Endothelial cell of umbilical vein (primary cell): ENCODE data around the gene ADNP. TPM values are rescaled to one million over a fixed set of nuclear protein-coding genes. Genes with fewer than 3 reads are reported as not detected.

Source experiments
- BruUV-seq: library from RNA; stranded (reverse); fragments of 400-500 nt; replicated peaks from 2 replicates; lab custom pipeline; 2021; lab: Mats Ljungman, UMichigan
- CTCF ChIA-PET: fragments of 300-600, 350-600 bp; sonication (Branson Sonifier 250); formaldehyde crosslinking; loops from one replicate; lab custom pipeline; 2021; ENCODE audit warnings: antibody characterized with exemption, inconsistent platforms; lab: Charles Lee
- POLR2A ChIA-PET: fragments of 300-600, 350-600 bp; sonication (Branson Sonifier 250); formaldehyde crosslinking; loops from one replicate; lab custom pipeline; 2021; ENCODE audit warnings: antibody characterized with exemption, inconsistent platforms; lab: Charles Lee
- DNase-seq: peaks from one replicate; pipeline ENCODE4 v3.0.0-alpha.2; 2011; ENCODE audit warnings: low read depth, low spot score
- FAIRE-seq: peaks from 2 replicates; lab custom pipeline; 2011; peaks lifted over from hg19 to GRCh38; lab: Jason Lieb, UNC
- H2AFZ ChIP-seq: 2 replicates; pipeline ENCODE4 v1.6.0; 2012; ENCODE audit warnings: low read depth, low read length, control low read depth, inconsistent platforms
- H3K27ac ChIP-seq: 2 replicates; pipeline ENCODE4 v1.5.1; 2011; ENCODE audit warnings: low read depth, mild to moderate bottlenecking, control low read depth, low read length, moderate library complexity; ENCODE audit not compliant: insufficient read depth
- H3K27me3 ChIP-seq, 2 experiments: 2 replicates each; pipeline versions ENCODE4 v1.6.0 to v1.6.1; 2011; ENCODE audit warnings: low read length in 2 of 2, mixed read lengths in 1 of 2; ENCODE audit not compliant: control insufficient read depth in 2 of 2, insufficient read depth in 2 of 2
- H3K36me3 ChIP-seq, 2 experiments: 2 replicates in 1 of 2; 3 replicates in 1 of 2; pipeline ENCODE4 v1.5.1; 2011; ENCODE audit warnings: low read length in 2 of 2, mild to moderate bottlenecking in 1 of 2, moderate library complexity in 1 of 2; ENCODE audit not compliant: control insufficient read depth in 2 of 2, insufficient read depth in 2 of 2; ENCODE audit errors: extremely low read depth in 1 of 2
- H3K4me1 ChIP-seq: 3 replicates; pipeline ENCODE4 v1.5.1; 2011; ENCODE audit warnings: mild to moderate bottlenecking, low read length; ENCODE audit not compliant: control insufficient read depth, insufficient read depth; ENCODE audit errors: extremely low read depth
- H3K4me2 ChIP-seq: 2 replicates; pipeline ENCODE4 v1.6.1; 2011; ENCODE audit warnings: low read length, control low read depth, mixed read lengths; ENCODE audit not compliant: insufficient read depth
- H3K4me3 ChIP-seq, 3 experiments: fragments of 200-600 bp in 1 of 3; sonication (generic), shearing (Covaris generic) in 1 of 3; replicated peaks in 1 of 3; 2 replicates each; pipeline ENCODE4 v1.5.1; 2011 to 2016; ENCODE audit warnings: control low read depth in 3 of 3, low read length in 3 of 3, mild to moderate bottlenecking in 2 of 3, inconsistent platforms in 1 of 3, low read depth in 1 of 3, moderate library complexity in 1 of 3; ENCODE audit not compliant: insufficient read depth in 1 of 3
- H3K79me2 ChIP-seq: 2 replicates; pipeline ENCODE4 v1.6.0; 2012; ENCODE audit warnings: low read length, inconsistent platforms; ENCODE audit not compliant: control insufficient read depth, insufficient read depth
- H3K9ac ChIP-seq: replicated peaks from 2 replicates; pipeline ENCODE3; 2011; ENCODE audit warnings: low read length, control low read depth; ENCODE audit not compliant: insufficient read depth; ENCODE audit errors: extremely low read depth
- H3K9me1 ChIP-seq: replicated peaks from 3 replicates; pipeline ENCODE4 v1.6.0; 2011; ENCODE audit warnings: mild to moderate bottlenecking, low read length; ENCODE audit not compliant: control insufficient read depth, insufficient read depth; ENCODE audit errors: extremely low read depth
- H3K9me3 ChIP-seq: replicated peaks from 2 replicates; pipeline ENCODE4 v1.5.1; 2012; ENCODE audit warnings: low read length, inconsistent platforms; ENCODE audit not compliant: control insufficient read depth, insufficient read depth
- H4K20me1 ChIP-seq: replicated peaks from 2 replicates; pipeline ENCODE3; 2011; ENCODE audit warnings: mild to moderate bottlenecking, low read length; ENCODE audit not compliant: control insufficient read depth, insufficient read depth; ENCODE audit errors: extremely low read depth
- EZH2 ChIP-seq: IDR thresholded peaks from 2 replicates; pipeline ENCODE4 v1.6.1; 2012; ENCODE audit warnings: borderline replicate concordance, low read depth, mild to moderate bottlenecking, moderate library complexity, low read length, inconsistent platforms; ENCODE audit not compliant: severe bottlenecking
- FOS ChIP-seq: IDR thresholded peaks from 2 replicates; pipeline ENCODE4 v1.6.1; 2011; ENCODE audit warnings: mild to moderate bottlenecking, low read length, moderate library complexity, borderline replicate concordance; ENCODE audit not compliant: insufficient read depth
- GATA2 ChIP-seq: IDR thresholded peaks from 2 replicates; pipeline ENCODE4 v1.7.0; 2011; ENCODE audit warnings: low read depth, mild to moderate bottlenecking, moderate library complexity, mixed read lengths, low read length; ENCODE audit not compliant: insufficient read length, insufficient read depth
- JUN ChIP-seq: IDR thresholded peaks from 2 replicates; pipeline ENCODE4 v1.6.1; 2011; ENCODE audit warnings: borderline replicate concordance, low read depth; ENCODE audit not compliant: insufficient read length, insufficient read depth
- MAX ChIP-seq: IDR thresholded peaks from 2 replicates; pipeline ENCODE4 v1.6.1; 2011; ENCODE audit not compliant: insufficient read depth, insufficient read length
- MYC ChIP-seq: IDR thresholded peaks from one replicate; pipeline ENCODE4 v1.6.1; 2011; ENCODE audit warnings: mild to moderate bottlenecking, low read depth, low read length
- POLR2A ChIP-seq: IDR thresholded peaks from 2 replicates; pipeline ENCODE4 v1.6.1; 2012; ENCODE audit warnings: low read depth, mild to moderate bottlenecking, control low read depth, low read length
- POLR2AphosphoS5 ChIP-seq: IDR thresholded peaks from 2 replicates; pipeline ENCODE4 v1.6.1; 2012; ENCODE audit warnings: low read depth, mild to moderate bottlenecking, control low read depth, low read length, moderate library complexity; ENCODE audit not compliant: insufficient read depth
- dilution Hi-C: fragments of 300-500 bp; cut with MboI; formaldehyde crosslinking; loops from one replicate; pipeline ENCODE4 v1.15.0; 2019; ENCODE audit warnings: low sequenced_read_pairs; ENCODE audit not compliant: extremely low pct_ligation_motif_present
- intact Hi-C: fragments of 100-400 bp; cut with micrococcal nuclease; formaldehyde crosslinking; loops from one replicate; pipeline ENCODE4 v1.10.0; 2022
- polyA plus RNA-seq, 4 experiments: library from polyadenylated mRNA; depleted of rRNA in 3 of 4; stranded (reverse) in 3 of 4; unstranded in 1 of 4; fragments of >200 nt; gene quantifications; 2 replicates each; pipeline versions ENCODE4 v1.2.1 to v1.2.3, GENCODE V29; 2011 to 2012; ENCODE audit warnings: missing spikeins in 1 of 4
- total RNA-seq: library from RNA; stranded (reverse); gene quantifications from 2 replicates; pipeline ENCODE4 v1.2.3, GENCODE V29; 2021
- TF ChIP-seq, protein P1 (sequence below), 2 donors: IDR thresholded peaks; 1 replicate in 1 of 2; 2 replicates in 1 of 2; pipeline ENCODE4 v1.5.1; 2011; ENCODE audit warnings: low read length in 2 of 2, mild to moderate bottlenecking in 2 of 2, moderate library complexity in 2 of 2, control low read depth in 1 of 2, inconsistent platforms in 1 of 2, low read depth in 1 of 2; ENCODE audit not compliant: insufficient read depth in 1 of 2; ENCODE audit errors: extremely low read depth in 1 of 2

Gene ADNP
- total and polyA plus RNA-seq, 2 donors (not counting 3 experiments of a cell fraction or from before 2014, with no cell fraction given): 17.8 to 66.0 TPM

DNA sequence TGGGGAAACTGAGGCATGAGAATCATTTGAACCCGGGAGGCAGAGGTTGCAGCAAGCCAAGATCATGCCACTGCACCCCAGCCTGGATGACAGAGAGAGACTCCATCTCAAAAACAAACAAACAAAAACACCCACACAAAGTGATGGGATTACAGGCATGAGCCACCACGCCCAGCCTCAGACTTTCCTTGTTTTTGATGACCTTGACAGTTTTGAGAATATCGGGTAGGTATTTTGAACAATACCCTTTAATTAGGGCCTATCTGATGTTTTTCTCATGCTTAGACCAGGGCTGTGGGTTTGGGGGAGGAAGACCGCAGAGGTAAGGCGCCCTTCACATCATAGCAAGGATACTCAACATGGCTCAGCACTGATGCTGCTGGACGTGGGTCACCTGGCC, 63.4 kb downstream of the ADNP start:
- no peaks in the 10 kb centered on the region for H3K9me3 ChIP-seq
- intact Hi-C loops (no loop called here), dilution Hi-C loops (no loop called here)
- H3K4me2 ChIP-seq: no peak overlapping the region
- no peak overlapping the region for H3K27ac ChIP-seq
- ChIA-PET POLR2A (no interaction called here), CTCF (interaction anchor here (2.6 kb wide), 1 partner anchor 14 kb away, joined by 8 read pairs; no protein-coding TSS in a partner anchor)
- H4K20me1 ChIP-seq: no peaks in the 10 kb centered on the region
- no TSS peak for BruUV-seq
- no peaks in the 10 kb centered on the region for H3K79me2 ChIP-seq
- H3K9ac ChIP-seq: no peak overlapping the region
- no peaks in the 10 kb centered on the region for H3K9me1 ChIP-seq
- TF ChIP-seq POLR2AphosphoS5 (no peak), MYC (no peak), POLR2A (no peak), JUN (no peak), FOS (no peak), GATA2 (no peak), MAX (no peak), EZH2 (no peak)
- TF ChIP-seq, protein P1, sequence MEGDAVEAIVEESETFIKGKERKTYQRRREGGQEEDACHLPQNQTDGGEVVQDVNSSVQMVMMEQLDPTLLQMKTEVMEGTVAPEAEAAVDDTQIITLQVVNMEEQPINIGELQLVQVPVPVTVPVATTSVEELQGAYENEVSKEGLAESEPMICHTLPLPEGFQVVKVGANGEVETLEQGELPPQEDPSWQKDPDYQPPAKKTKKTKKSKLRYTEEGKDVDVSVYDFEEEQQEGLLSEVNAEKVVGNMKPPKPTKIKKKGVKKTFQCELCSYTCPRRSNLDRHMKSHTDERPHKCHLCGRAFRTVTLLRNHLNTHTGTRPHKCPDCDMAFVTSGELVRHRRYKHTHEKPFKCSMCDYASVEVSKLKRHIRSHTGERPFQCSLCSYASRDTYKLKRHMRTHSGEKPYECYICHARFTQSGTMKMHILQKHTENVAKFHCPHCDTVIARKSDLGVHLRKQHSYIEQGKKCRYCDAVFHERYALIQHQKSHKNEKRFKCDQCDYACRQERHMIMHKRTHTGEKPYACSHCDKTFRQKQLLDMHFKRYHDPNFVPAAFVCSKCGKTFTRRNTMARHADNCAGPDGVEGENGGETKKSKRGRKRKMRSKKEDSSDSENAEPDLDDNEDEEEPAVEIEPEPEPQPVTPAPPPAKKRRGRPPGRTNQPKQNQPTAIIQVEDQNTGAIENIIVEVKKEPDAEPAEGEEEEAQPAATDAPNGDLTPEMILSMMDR (IDR thresholded peaks at IDR 0.05; ENCODE audit: extremely low read depth in 1 of 2, insufficient read depth in 1 of 2, low read depth in 1 of 2, low read length in 2 of 2): no peak
- H3K4me3 ChIP-seq: no peak overlapping the region
- no peak overlapping the region for H2AFZ ChIP-seq
- no peaks in the 10 kb centered on the region for H3K27me3 ChIP-seq
- H3K4me1 ChIP-seq: no peaks in the 10 kb centered on the region
- no peaks in the 10 kb centered on the region for H3K36me3 ChIP-seq
- DNase-seq: no peak
- no peak for FAIRE-seq
